Thyroid gland (tissue), 4 donors: ENCODE measurements around the gene UBAP2.

Source experiments
- POLR2A ChIP-seq, 2 donors: fragments of 450-650 bp; IDR thresholded peaks; one replicate each; pipeline ENCODE4 v1.6.1; 2017; ENCODE audit warnings: antibody characterized with exemption in 2 of 2, mild to moderate bottlenecking in 2 of 2, moderate library complexity in 1 of 2
- TF ChIP-seq, protein P1 (sequence below), 6 experiments: fragments of 200-600 bp in 3 of 6; fragments of 450-650 bp in 3 of 6; sonication (generic) in 3 of 6; IDR thresholded peaks; one replicate each; pipeline ENCODE4 v1.5.1; 2016 to 2019; ENCODE audit warnings: antibody characterized with exemption in 6 of 6, mild to moderate bottlenecking in 2 of 6, inconsistent platforms in 1 of 6, moderate library complexity in 1 of 6

DNA sequence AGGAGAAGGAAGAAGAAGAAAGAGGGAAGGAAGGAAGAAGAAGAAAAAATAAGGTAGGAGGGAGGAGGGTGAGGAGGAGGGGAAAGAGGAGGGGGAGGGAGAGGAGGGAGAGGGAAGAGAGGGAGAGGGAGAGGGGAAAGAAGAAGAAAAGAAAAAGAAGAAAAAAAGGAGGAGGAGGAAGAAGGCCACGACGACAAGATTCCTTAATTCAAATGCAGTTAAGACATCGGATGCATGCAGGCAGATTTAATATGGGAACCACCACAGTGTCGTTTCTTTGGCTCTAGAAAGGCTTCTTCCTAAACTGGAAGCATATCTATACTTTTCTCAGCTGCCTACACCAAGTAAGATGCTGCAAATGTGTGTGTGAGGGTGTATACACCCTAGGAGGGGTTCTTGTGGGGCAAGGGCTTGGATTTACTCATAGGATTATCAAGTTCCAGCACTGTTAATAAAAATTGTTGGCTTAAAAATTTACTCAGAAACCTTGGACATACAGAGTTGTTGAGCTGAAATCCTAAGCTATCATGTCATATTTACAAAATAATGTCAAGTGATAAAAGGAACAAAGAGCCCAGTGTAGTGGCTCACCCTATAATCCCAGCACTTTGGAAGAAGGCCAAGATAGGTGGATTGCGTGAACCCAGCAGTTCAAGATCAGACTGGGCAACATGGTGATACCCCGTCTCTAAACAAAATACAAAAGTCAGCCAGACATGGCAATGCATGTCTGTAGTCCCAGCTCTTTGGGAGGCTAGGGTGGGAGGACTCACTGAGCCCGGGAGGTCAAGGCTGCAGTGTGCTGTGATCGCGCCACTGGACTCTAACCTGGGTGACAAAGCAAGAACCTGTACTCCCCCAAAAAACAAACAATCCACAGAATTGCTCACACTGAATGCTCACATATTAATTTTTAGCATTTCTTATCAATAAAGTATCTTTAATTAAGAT lies 108.5 kb downstream of the UBAP2 start:
- TF ChIP-seq, protein P1, sequence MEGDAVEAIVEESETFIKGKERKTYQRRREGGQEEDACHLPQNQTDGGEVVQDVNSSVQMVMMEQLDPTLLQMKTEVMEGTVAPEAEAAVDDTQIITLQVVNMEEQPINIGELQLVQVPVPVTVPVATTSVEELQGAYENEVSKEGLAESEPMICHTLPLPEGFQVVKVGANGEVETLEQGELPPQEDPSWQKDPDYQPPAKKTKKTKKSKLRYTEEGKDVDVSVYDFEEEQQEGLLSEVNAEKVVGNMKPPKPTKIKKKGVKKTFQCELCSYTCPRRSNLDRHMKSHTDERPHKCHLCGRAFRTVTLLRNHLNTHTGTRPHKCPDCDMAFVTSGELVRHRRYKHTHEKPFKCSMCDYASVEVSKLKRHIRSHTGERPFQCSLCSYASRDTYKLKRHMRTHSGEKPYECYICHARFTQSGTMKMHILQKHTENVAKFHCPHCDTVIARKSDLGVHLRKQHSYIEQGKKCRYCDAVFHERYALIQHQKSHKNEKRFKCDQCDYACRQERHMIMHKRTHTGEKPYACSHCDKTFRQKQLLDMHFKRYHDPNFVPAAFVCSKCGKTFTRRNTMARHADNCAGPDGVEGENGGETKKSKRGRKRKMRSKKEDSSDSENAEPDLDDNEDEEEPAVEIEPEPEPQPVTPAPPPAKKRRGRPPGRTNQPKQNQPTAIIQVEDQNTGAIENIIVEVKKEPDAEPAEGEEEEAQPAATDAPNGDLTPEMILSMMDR (IDR thresholded peaks at IDR 0.05) = no peak
- TF ChIP-seq POLR2A (IDR thresholded peaks at IDR 0.05) = no peak
